Measurements from ENCODE around the gene SH3BP1.

DNA sequence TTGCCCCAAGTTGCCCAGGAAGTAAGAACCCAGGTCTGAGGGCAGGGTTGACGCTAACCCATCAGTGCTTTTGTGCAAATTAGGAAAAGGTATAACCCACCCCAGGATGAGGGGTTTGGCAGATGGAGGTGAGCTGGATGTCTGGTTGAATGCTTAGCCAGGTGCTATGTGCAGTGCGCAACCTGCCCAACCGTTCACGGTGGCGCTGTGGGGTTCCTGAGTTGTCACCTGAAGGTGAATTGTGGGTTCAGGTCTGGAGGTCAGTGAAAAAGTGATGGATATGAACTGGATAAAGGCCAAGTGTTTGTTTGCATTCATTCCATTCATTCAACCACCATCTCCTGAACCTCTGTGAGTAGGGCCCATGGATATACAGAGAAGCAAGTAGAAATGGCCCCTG, 45.2 kb upstream of the SH3BP1 start:
- TF ChIP-seq CTCF (IDR thresholded peaks at IDR 0.05; ENCODE audit: poor library complexity, severe bottlenecking), result no peak
- no peak for TF ChIP-seq EZH2 (IDR thresholded peaks at IDR 0.05; ENCODE audit: borderline replicate concordance, insufficient read depth, low read length, poor library complexity, severe bottlenecking)
- TF ChIP-seq POLR2AphosphoS5 (IDR thresholded peaks at IDR 0.05), result no peak
- TF ChIP-seq RAD21 (conservative IDR thresholded peaks at IDR 0.05), result no peak

All from neural cell (in vitro differentiated cells).